Measurements from ENCODE around the gene HOXA9.

DNA sequence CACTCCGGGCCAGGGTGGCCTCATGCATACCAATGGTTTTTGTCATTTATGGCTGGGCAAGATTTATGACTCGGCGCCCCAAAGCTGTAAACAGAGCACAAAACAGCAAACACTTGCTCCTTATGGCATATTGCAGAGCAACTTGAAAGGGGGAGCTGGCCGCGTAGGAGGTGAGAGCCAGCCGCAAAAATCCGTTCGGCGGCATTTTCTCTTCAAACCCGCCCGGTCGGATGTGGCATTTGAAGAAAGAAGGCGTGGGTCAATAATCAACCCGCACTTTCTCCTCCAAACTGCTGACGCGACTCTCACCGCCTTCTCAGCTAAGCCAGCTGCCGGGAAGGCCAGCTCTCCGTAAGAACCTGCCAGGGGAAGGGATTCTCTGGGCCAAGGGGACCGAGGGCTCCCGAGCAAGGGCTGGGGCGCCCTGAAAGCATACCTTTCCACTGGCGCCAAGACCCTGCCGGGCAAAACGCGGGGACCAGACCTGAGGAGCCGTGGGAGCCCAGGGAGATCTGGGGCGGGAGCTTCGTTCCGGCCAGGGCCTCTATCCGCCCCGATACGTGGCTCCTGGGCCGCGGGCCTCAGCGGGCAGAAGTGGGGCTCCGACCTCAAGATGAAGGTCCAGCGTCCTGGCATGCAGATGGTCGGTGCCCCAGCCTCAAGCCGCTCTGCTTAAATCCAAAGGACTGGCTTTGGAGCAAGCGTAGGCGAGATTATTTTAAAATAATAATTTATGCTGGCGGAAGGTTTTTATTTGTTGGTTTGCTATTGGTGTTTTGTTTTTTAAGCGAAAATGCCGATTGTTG is 49.9 kb downstream of the HOXA9 start:
- no peak for TF ChIP-seq POLR2A (IDR thresholded peaks at IDR 0.05; ENCODE audit: low read length)
- no peak for TF ChIP-seq GATA1 (IDR thresholded peaks at IDR 0.05; ENCODE audit: low read depth, low read length)
